DOHH2 (cell line): ENCODE results near the gene EEFSEC.

ENCODE experiments used
- H3F3A ChIP-seq: fragments of 200-600 bp; sonication (generic), shearing (Covaris generic); 2 replicates; pipeline ENCODE4 v1.6.0; 2016; ENCODE audit warnings: antibody characterized with exemption, mild to moderate bottlenecking; ENCODE audit not compliant: control insufficient read depth, insufficient read depth
- H3K27ac ChIP-seq: fragments of 200-600 bp; sonication (generic); 2 replicates; pipeline ENCODE4 v1.5.1; 2014; ENCODE audit warnings: low read depth, mild to moderate bottlenecking, low read length, moderate library complexity
- H3K27me3 ChIP-seq: fragments of 200-600 bp; sonication (generic); 2 replicates; pipeline ENCODE4 v1.6.1; 2014; ENCODE audit warnings: mild to moderate bottlenecking, low read length, mixed read lengths; ENCODE audit not compliant: control insufficient read depth
- H3K36me3 ChIP-seq: fragments of 200-600 bp; sonication (generic); 2 replicates; pipeline ENCODE4 v1.6.1; 2014; ENCODE audit warnings: mild to moderate bottlenecking, low read length, moderate library complexity, mixed read lengths; ENCODE audit not compliant: control insufficient read depth
- H3K4me1 ChIP-seq: fragments of 200-600 bp; sonication (generic); 2 replicates; pipeline ENCODE4 v1.6.1; 2014; ENCODE audit warnings: mild to moderate bottlenecking, low read length, mixed read lengths; ENCODE audit not compliant: control insufficient read depth
- H3K4me2 ChIP-seq: fragments of 200-600 bp; sonication (generic); 2 replicates; pipeline ENCODE4 v1.6.0; 2014; ENCODE audit warnings: mild to moderate bottlenecking, low read length, moderate library complexity
- H3K4me3 ChIP-seq: fragments of 200-600 bp; sonication (generic); 2 replicates; pipeline ENCODE4 v1.5.1; 2014; ENCODE audit warnings: mild to moderate bottlenecking, low read length, mixed read lengths
- H3K79me2 ChIP-seq: fragments of 200-600 bp; sonication (generic); 2 replicates; pipeline ENCODE4 v1.6.1; 2014; ENCODE audit warnings: mild to moderate bottlenecking, low read length, mixed read lengths; ENCODE audit not compliant: control insufficient read depth
- H3K9me2 ChIP-seq: fragments of 200-600 bp; sonication (generic); replicated peaks from 2 replicates; pipeline ENCODE4 v1.6.1; 2014; ENCODE audit warnings: mild to moderate bottlenecking, low read length, mixed read lengths; ENCODE audit not compliant: control insufficient read depth
- H3K9me3 ChIP-seq: fragments of 200-600 bp; sonication (generic); 2 replicates; pipeline ENCODE4 v1.6.1; 2014; ENCODE audit warnings: antibody characterized with exemption, low read length, mixed read lengths; ENCODE audit not compliant: control insufficient read depth, insufficient read depth
- H4K20me1 ChIP-seq: fragments of 200-600 bp; sonication (generic); 2 replicates; pipeline ENCODE4 v1.6.0; 2014; ENCODE audit warnings: low read depth, mild to moderate bottlenecking, antibody characterized with exemption, low read length, moderate library complexity; ENCODE audit not compliant: control insufficient read depth, insufficient read depth
- EZH2phosphoT487 ChIP-seq: fragments of 200-600 bp; sonication (generic); IDR thresholded peaks from 2 replicates; pipeline ENCODE4 v1.6.1; 2017; ENCODE audit warnings: borderline replicate concordance, mild to moderate bottlenecking, antibody characterized with exemption, low read length, moderate library complexity, mixed read lengths
- TF ChIP-seq, protein P1 (sequence below): fragments of 200-600 bp; sonication (generic); IDR thresholded peaks from one replicate; pipeline ENCODE4 v1.5.1; 2014; ENCODE audit warnings: antibody characterized with exemption, mild to moderate bottlenecking, low read depth, low read length; ENCODE audit not compliant: poor library complexity, severe bottlenecking

EEFSEC gene

DNA sequence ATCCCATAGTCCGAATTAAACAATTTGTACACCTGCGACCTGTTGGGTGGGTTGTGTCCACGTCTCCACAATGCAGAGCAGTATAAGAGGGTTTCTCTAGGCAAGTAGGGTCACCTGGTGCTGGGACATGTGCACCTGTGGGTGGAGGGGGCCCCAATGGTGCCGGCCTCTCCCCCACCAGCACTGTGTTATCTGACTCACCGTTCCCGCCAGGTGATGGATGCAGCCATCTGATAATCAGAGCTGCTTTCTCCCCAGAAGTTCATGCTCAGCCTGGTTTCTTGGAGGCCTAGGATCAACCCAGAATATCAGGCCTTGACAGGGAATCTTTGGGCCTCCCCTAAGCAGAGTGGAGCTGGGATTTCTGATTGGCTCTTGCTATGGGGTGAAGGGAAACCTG lies 227.4 kb downstream of the EEFSEC start:
- TF ChIP-seq EZH2phosphoT487: no peak
- TF ChIP-seq, protein P1, sequence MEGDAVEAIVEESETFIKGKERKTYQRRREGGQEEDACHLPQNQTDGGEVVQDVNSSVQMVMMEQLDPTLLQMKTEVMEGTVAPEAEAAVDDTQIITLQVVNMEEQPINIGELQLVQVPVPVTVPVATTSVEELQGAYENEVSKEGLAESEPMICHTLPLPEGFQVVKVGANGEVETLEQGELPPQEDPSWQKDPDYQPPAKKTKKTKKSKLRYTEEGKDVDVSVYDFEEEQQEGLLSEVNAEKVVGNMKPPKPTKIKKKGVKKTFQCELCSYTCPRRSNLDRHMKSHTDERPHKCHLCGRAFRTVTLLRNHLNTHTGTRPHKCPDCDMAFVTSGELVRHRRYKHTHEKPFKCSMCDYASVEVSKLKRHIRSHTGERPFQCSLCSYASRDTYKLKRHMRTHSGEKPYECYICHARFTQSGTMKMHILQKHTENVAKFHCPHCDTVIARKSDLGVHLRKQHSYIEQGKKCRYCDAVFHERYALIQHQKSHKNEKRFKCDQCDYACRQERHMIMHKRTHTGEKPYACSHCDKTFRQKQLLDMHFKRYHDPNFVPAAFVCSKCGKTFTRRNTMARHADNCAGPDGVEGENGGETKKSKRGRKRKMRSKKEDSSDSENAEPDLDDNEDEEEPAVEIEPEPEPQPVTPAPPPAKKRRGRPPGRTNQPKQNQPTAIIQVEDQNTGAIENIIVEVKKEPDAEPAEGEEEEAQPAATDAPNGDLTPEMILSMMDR: no peak
- Histone ChIP-seq H4K20me1 (no peaks in the 10 kb centered on the region), H3F3A (no peaks in the 10 kb centered on the region), H3K4me3 (no peak overlapping the region), H3K79me2 (no peaks in the 10 kb centered on the region), H3K9me2 (no peaks in the 10 kb centered on the region), H3K36me3 (no peaks in the 10 kb centered on the region), H3K27me3 (no peaks in the 10 kb centered on the region), H3K4me2 (no peak overlapping the region), H3K9me3 (no peaks in the 10 kb centered on the region), H3K27ac (no peak overlapping the region), H3K4me1 (no peaks in the 10 kb centered on the region)

DNA sequence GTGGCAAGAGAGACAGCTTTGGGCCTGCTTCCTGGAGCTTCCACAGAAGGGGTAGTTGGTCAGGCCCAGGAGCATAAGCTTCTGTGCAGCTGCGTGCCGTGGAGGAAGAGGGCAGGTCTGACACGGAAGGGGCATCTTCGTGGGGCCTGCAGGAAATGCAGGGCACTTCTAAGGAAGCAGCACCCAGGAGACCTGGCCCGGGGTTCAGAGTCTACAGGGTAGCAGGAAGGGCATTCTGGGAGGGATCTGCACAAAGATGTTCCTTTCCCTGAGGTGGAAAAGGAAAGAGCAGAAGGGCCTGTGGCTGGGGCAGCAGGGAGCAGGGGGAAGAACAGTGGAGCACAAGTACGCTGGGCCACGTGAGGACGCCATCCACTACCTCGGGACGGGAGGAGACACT lies 228.3 kb downstream of the EEFSEC start:
- no peak overlapping the region for H3K27ac ChIP-seq
- H3K36me3 ChIP-seq: no peaks in the 10 kb centered on the region
- H3K4me1 ChIP-seq: no peaks in the 10 kb centered on the region
- no peak for TF ChIP-seq EZH2phosphoT487
- TF ChIP-seq, protein P1: no peak
- H3F3A ChIP-seq: no peaks in the 10 kb centered on the region
- H3K4me3 ChIP-seq: no peak overlapping the region
- no peaks in the 10 kb centered on the region for H3K9me3 ChIP-seq
- no peak overlapping the region for H3K4me2 ChIP-seq
- H3K79me2 ChIP-seq: no peaks in the 10 kb centered on the region
- no peaks in the 10 kb centered on the region for H3K9me2 ChIP-seq
- H4K20me1 ChIP-seq: no peaks in the 10 kb centered on the region
- H3K27me3 ChIP-seq: no peaks in the 10 kb centered on the region

DNA sequence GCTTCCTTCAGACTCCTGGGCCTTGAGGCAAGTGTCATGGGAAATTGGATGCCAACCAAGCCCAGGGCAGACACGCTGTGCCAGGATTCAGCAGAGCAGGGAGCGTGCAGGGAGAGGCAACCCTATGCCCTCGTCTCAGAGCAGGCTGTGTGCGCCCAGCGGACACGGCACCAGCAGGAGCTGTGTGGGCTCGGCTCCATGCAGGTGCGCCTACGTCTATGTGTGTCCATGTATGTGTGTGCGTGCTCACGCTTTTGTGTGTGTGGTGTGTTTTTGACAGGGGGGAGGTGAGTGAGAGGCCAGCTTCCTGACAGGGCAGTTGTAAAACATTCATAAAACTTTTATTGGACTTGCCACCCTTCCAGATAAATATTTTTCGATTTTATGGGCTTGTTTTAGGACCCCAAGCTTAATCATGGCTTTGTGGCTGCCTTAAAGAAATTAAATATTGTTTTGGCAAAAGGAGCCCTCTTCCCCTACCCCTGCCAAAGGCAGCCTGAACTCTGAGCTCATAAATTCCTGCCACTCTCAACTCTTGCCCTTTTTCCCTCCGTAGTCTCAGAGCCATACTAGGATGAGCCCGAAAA lies 229.0 kb downstream of the EEFSEC start:
- Histone ChIP-seq H3F3A (no peaks in the 10 kb centered on the region), H3K27ac (no peak overlapping the region)

More for the DNA sequence above, 229.0 kb downstream of the EEFSEC start:
- Histone ChIP-seq H3K79me2 (no peaks in the 10 kb centered on the region), H4K20me1 (no peaks in the 10 kb centered on the region), H3K9me2 (no peaks in the 10 kb centered on the region), H3K36me3 (no peaks in the 10 kb centered on the region), H3K4me1 (no peaks in the 10 kb centered on the region), H3K4me2 (no peak overlapping the region), H3K27me3 (no peaks in the 10 kb centered on the region), H3K4me3 (no peak overlapping the region), H3K9me3 (no peaks in the 10 kb centered on the region)
- no peak for TF ChIP-seq EZH2phosphoT487
- TF ChIP-seq, protein P1: no peak
